WTC11 (cell line): ENCODE measurements around the gene CARMIL3.

ENCODE experiments used
- JUN ChIP-seq: sonication (generic); formaldehyde crosslinking; IDR thresholded peaks from 2 replicates; pipeline ENCODE4 v1.8.0; 2023; ENCODE audit warnings: mild to moderate bottlenecking, missing genetic modification reagents
- MYBL2 ChIP-seq: sonication (generic); formaldehyde crosslinking; IDR thresholded peaks from 2 replicates; pipeline ENCODE4 v1.8.1; 2023; ENCODE audit warnings: mild to moderate bottlenecking, moderate library complexity, missing genetic modification reagents
- NR3C1 ChIP-seq: sonication (generic); formaldehyde crosslinking; conservative IDR thresholded peaks from 2 replicates; pipeline ENCODE4 v1.8.1; 2023; ENCODE audit warnings: low read depth, mild to moderate bottlenecking, missing genetic modification reagents
- SP1 ChIP-seq: sonication (generic); formaldehyde crosslinking; conservative IDR thresholded peaks from 2 replicates; pipeline ENCODE4 v1.8.1; 2022; ENCODE audit warnings: missing genetic modification reagents
- ZNF219 ChIP-seq: sonication (generic); formaldehyde crosslinking; IDR thresholded peaks from 2 replicates; pipeline ENCODE4 v1.8.0; 2023; ENCODE audit warnings: missing genetic modification reagents, mild to moderate bottlenecking, borderline replicate concordance
- TF ChIP-seq, protein P1 (sequence below): fragments of 200-600 bp; IDR thresholded peaks from 2 replicates; pipeline ENCODE4 v1.8.0; 2022; ENCODE audit warnings: antibody characterized with exemption

GRCh38 chr14:24072436-24072835 lies 20.6 kb downstream of the CARMIL3 start:
- TF ChIP-seq, protein P1, sequence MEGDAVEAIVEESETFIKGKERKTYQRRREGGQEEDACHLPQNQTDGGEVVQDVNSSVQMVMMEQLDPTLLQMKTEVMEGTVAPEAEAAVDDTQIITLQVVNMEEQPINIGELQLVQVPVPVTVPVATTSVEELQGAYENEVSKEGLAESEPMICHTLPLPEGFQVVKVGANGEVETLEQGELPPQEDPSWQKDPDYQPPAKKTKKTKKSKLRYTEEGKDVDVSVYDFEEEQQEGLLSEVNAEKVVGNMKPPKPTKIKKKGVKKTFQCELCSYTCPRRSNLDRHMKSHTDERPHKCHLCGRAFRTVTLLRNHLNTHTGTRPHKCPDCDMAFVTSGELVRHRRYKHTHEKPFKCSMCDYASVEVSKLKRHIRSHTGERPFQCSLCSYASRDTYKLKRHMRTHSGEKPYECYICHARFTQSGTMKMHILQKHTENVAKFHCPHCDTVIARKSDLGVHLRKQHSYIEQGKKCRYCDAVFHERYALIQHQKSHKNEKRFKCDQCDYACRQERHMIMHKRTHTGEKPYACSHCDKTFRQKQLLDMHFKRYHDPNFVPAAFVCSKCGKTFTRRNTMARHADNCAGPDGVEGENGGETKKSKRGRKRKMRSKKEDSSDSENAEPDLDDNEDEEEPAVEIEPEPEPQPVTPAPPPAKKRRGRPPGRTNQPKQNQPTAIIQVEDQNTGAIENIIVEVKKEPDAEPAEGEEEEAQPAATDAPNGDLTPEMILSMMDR = no peak
- no peak for TF ChIP-seq SP1
- no peak for TF ChIP-seq ZNF219 (CRISPR knock-in tag)
- TF ChIP-seq NR3C1 (CRISPR knock-in tag) = no peak
- no peak for TF ChIP-seq JUN
- no peak for TF ChIP-seq MYBL2
